HG03378 (cell line): ENCODE data around the gene BMPER.

ENCODE experiments used
- ATAC-seq: cut with Tn5 transposase; IDR thresholded peaks from one replicate; pipeline ENCODE4 v1.9.1; 2021; ENCODE audit warnings: mild to moderate bottlenecking, moderate library complexity; ENCODE audit not compliant: unreplicated experiment

BMPER gene

DNA sequence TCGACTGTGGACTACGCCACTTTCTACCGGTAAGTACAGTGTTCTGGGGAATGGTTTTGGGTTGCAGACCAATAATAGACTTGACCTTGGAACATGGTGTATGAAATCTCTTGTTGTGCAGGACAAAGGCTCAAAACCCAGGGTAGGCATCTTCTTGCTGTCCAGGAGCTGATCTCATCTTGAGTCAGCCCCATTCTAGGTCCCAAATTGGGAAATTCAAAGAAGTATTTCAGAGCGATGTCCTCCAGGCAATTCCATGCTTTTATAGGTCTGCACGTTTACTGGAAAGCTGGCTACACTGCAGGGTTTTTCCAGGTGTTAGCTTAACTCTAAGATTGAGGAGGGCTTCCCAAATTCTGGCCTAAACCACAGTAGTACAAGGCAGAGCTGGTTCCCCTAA lies 180.7 kb downstream of the BMPER start:
- ATAC-seq, result no peak

DNA sequence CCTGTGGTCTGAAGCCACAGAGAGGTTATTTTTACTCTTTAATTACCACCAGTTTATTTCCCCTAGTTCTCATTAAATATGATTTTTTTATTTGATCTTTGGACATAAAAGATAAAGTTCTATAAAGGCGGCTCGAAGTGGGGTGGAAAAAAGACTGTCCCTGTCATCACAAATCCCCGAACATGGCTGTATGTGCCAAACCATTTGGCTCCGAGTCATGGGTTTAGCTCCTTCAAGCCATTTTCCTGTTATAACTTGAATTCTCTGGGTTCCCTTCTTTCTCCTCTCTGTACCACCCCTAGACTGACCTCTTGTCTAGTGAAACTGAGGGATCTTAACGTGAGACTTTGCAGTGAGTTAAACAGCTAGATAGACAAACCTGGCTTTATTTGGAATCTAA lies 181.6 kb downstream of the BMPER start:
- no peak for ATAC-seq

DNA sequence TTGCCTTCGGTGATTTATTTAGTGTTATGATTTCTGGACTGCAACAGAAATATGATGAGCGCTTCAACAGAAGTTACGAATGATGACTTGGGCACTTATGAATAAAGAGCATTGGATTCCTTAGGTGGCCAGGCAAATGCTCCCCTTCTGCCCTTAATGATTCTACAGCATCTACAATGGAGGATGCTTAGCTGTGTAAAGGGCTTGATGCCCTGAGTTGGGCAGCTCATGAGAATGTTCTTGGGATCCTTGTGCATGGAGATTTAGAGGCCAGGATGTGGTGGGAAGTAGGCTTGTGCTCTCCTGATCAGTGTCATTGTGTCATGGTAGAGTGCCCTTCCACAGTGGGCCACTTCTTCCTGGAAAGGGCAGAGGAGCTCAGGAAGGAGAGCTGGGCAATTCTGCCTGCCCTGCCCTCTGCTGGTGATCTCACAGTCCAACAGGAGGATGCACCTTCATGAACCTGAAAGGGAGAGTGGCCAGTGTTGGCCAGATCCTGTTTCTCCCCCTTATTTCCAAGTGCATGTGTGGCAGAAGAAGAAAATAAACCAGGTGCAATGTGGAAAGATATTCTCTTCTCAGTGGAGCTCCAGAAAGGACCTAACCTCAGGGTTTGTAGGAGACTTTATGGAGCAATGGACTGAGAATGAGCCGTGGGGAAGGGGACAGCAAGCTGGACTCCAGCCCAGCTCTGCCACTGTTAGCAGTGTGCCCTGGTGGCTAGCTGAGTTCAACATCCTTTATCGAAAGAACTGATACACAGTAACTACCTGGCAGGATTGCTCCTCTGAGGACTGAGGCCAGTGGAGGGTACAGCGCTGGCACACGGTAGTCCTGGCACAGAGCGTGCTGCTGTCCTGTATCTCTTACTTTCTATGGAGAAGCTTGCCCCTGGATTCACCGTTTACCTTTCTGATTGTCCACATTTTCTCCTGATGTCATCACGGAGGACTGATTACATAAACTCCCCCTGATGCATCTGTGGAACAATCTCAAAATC lies 182.9 kb downstream of the BMPER start:
- no peak for ATAC-seq

GRCh38 chr7:34090816-34091215 lies 185.5 kb downstream of the BMPER start:
- no peak for ATAC-seq

DNA sequence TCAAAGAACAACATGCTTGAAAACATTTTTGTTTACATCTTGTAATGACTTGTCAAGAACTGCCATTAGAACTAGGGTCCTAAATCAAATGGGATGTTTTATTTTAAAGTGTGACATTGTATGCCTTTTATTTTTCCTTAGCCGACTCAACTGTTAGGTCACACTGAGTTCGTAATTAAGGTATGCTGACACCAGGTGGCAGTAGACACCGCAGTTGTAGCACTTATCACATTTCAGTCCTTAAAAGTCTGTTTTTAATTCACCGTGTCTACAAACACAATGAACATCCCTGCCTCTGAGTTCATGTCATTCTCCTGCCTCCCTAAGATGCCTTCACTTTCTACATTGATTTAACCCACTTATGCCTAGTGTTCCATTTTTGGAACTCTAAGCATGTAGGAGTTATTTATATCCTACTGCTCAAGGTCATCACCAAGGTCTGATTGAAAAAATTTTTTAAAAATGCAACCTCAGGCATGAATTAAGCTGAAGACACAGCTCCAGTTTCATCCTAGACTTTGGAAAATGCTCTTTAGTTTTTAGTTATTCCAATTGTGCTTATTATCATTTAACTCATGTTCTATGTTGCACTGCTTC lies 186.1 kb downstream of the BMPER start:
- peak; percentile 49 for ATAC-seq

- ATAC-seq, result no peak
Observed at GRCh38 chr7:34093276-34093675, 187.9 kb downstream of the BMPER start.

DNA sequence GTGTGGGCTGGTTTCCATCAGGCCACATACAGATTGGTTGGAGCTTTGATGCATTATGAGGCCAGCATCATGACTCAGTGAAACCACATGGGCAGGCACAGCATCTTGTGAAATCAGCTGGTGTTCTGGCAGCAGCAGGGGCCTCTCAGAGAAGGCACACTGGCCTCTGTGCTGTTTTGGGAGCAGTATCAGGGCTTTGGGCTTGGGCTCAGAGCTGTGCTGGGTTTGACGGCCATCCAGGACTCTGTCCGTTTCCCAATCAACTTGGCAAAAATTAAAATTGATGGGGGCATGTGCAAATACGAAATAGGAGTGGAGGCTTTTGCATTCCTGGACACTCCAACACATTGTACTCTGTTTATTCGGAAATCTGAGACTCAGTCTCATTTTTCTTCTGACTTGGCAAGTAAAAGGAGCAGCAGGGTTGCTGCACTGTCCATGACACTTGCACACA lies 190.9 kb downstream of the BMPER start:
- no peak for ATAC-seq

- no peak for ATAC-seq
Observed at GRCh38 chr7:34096777-34097176, 191.4 kb downstream of the BMPER start.

DNA sequence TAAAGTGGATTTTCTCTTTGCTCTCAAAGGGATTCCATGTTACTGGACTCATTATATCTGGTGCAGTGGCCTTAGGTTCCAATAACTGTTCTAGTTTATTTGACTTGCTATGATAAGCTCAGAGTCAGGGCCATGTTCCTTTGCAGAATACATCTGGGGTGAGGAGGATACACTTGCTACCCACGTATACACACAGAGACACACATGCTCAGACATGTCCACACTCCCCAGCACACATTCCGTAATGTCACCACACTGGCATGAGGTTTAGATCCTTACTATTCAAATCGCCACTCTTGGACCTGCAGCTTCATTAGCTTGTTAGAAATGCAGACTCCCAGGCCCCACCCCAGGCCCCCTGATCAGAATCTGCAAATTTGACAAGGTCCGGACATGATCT lies 195.3 kb downstream of the BMPER start:
- ATAC-seq, result no peak

DNA sequence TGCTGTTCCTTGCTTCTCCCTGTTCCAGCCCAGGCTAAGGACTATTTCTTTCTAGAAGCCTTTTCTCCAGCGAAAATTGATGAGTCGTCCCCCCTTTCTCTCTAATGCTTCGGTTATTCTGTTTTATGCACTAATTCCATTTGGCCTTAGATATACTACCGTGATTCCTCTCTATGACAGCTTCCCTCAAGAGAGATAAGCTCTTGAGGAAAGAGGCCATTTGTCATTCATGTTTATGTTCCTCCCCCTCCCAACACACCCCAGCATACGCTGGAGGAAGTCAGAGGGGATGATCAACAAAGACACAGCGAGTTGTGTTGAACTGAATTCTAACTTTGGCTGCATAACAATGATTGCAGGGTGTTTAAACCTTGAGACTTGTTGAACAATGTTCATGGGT lies 198.8 kb downstream of the BMPER start:
- ATAC-seq, result no peak

DNA sequence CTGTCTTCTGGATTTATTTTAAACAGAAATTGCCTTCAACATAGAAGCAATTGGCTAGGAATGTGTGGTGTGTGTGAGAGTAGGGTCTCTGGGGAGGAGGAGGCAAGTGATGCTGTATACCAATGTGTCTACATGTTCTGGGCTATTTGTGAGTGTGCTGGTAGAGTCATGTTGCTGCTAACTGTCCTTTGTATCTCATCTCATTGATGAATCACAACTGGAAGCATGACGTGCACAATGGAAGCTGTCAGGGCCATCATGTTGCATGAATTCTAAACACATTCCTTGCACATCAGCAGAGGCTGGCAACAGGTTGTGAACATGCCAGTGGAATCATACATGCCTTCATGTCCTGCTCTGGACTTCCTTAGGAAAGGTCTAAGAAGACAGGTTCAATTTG lies 199.7 kb downstream of the BMPER start:
- ATAC-seq, result no peak

- no peak for ATAC-seq
Observed at GRCh38 chr7:34107276-34107675, 201.9 kb downstream of the BMPER start.

DNA sequence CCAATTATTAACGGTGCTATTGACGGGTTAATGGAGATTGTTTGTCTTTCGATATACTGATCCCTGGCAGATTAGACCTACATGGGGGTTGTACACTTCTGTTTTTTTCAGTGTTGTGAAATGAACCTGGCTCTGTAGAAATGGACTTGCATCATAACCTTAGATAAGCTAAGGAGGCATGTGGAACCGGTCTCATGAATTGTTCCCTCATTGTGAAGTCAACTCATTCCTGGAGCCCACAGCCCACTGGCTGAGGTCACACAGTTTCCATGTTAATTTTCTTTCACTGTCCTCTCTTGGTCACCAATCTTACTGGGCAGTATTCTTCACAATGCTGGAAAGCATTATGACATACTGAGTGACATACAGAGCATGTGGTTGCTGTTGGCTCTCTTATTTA lies 202.8 kb downstream of the BMPER start:
- no peak for ATAC-seq

- ATAC-seq, result no peak
Observed at GRCh38 chr7:34109936-34110780, 204.8 kb downstream of the BMPER start.

DNA sequence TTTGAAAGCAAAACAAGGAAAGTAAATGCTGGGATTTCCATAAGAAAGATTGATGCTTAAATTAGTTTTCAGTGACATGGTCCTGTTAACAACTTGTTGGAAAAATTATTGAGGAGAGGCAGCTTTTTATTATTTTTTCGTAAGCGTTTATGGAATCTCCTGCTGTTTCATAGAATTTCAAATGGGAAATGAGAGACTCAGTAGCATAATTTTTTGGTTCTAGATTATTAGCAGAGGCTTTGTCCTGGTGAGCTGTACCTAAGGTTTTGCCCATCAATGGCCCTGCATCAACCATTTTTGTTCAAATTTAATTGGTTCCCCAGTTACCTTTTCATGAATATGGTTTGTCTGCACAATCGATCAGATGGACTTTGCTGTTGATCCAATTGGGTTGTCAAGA lies 205.7 kb downstream of the BMPER start:
- no peak for ATAC-seq

DNA sequence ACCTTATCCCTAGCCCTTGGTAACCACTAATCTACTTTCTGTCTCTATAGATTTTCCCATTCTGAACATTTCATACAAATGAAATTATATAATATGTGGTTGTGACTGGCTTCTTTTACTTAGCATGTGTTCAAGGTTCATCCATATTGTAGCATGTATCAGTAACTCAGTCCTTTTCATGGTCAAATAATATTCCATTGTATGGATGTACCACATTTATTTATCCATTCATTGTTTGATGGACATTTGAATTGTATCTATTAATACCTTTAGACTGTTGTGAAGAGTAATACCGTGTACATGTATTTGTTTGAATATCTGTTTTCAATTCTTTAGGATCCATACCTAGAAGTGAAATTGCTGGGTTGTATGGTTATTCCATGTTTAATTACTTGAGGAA lies 210.2 kb downstream of the BMPER start:
- ATAC-seq, result no peak

- ATAC-seq, result no peak
Observed at GRCh38 chr7:34117573-34117972, 212.2 kb downstream of the BMPER start.

DNA sequence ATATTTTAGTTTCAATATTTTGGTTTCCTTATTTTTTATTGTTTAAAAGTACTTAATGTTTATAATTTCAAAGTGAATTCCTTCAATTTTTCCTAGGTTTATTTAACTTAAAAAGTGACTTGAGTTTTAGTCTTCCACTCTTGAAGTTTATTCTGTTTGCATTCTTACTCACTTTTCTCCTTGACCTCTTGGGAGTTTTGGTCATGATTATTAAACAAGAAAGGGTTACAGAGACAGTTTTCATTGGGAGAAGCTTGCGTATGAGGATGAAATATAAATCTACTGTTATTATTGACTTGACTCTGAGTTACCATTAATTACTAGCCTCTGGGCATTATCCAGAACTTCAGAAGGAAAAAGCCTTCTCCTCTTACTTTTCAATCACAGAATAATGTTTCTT lies 216.0 kb downstream of the BMPER start:
- no peak for ATAC-seq

DNA sequence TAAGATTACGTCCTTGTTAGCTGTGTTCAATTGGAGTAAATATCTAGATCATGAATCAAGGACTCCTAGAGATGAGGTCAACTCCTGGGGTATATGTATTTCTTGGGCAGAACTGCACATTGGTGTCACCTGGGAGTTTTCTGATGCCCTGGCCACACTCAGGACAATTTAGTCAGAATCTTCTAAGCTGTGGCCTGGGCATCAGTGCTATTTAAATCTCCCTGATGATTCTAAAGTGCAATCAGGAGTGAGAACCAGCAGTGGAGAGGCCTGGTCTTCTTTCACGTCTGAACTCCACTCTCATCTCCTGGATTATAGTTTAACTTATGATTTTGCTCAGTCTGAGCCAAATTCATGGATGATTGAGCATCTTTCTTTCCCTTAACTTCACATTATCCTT lies 218.0 kb downstream of the BMPER start:
- no peak for ATAC-seq

- ATAC-seq, result no peak
Observed at GRCh38 chr7:34124765-34125164, 219.4 kb downstream of the BMPER start.

- ATAC-seq, result no peak
Observed at GRCh38 chr7:34128762-34129161, 223.4 kb downstream of the BMPER start.
